ENCODE measurements around the gene MISP3.

MISP3 gene

DNA sequence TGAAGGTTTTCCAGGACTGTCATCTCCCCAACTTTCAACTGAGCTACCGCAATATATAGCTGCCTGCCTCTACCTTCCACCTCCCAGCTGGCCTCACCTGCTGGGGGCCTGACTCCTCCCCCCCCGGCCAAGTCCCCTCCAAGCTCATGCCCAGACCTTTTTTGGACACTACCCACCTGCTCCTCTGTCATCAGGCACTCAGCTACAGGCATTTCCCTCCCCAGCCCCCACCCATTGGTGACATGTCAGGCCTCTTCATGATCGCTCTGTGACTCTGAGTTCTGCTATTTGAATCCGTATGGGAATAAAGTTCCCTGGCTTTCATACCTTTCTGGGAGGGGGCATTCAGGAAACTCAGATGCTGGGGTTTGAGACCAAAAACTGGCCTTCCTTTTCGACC lies 43.2 kb downstream of the MISP3 start:
- Histone ChIP-seq H3K4me2 (ENCODE audit: low read length) (no peak overlapping the region), H2BK5ac (ENCODE audit: low read length) (no peak overlapping the region), H3K4me3 (ENCODE audit: low read length) (no peak overlapping the region), H2BK120ac (ENCODE audit: low read depth, low read length) (no peak overlapping the region), H3K36me3 (ENCODE audit: control insufficient read depth, insufficient read depth, low read length) (peaks cover 1% of the 10 kb centered on the region), H3K27me3 (ENCODE audit: insufficient read depth, low read length, poor library complexity) (no peaks in the 10 kb centered on the region), H3K79me2 (ENCODE audit: control insufficient read depth, insufficient read depth, low read length) (no peaks in the 10 kb centered on the region), H4K8ac (ENCODE audit: low read depth, low read length) (no peak overlapping the region), H3K79me1 (ENCODE audit: low read length) (peaks cover 4% of the 10 kb centered on the region), H2AK5ac (ENCODE audit: low read length) (no peak overlapping the region), H3K27ac (ENCODE audit: low read depth, low read length) (no peak overlapping the region), H3K4ac (ENCODE audit: low read depth, low read length) (no peak overlapping the region), H3K9ac (ENCODE audit: low read length) (no peak overlapping the region), H4K5ac (ENCODE audit: low read length) (no peak overlapping the region), H2BK15ac (replicated peaks; ENCODE audit: low read depth) (no peak overlapping the region), H3K23ac (ENCODE audit: low read length) (no peak overlapping the region), H3K18ac (ENCODE audit: low read length) (no peak overlapping the region), H3K56ac (ENCODE audit: low read length) (no peak overlapping the region), H3K4me1 (ENCODE audit: control insufficient read depth, low read depth, low read length) (peaks cover 13% of the 10 kb centered on the region)
- DNase-seq, result no peak
- no CpG with 5 or more reads among the region's 5 CpGs for WGBS (ENCODE audit: extremely low coverage, insufficient coverage, low lambda C conversion rate)

DNA sequence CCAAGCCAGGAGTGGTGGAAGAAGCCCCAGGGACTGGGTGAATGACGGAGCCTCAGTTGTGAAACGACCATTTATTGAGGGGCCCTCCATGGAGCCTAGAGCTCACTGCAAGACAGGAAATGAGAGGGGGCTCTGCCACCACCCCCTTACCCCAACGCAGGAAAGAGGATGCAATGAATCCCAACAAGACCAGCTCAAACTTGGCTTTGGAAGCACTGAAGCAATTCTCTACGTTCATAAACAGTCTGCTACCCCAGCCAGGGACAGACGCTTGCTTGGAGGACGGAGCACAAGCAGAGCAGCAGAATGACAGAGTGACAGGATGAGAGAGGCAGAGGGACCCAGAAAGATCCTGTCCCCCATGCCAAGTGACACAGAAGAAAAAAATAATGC lies 43.9 kb downstream of the MISP3 start:
- Histone ChIP-seq H3K4me3 (ENCODE audit: low read length) (no peak overlapping the region), H3K27me3 (ENCODE audit: insufficient read depth, low read length, poor library complexity) (no peaks in the 10 kb centered on the region), H3K36me3 (ENCODE audit: control insufficient read depth, insufficient read depth, low read length) (peaks cover 1% of the 10 kb centered on the region), H3K56ac (ENCODE audit: low read length) (peak overlapping the region; percentile 87), H2BK15ac (replicated peaks; ENCODE audit: low read depth) (no peak overlapping the region), H2BK5ac (ENCODE audit: low read length) (no peak overlapping the region), H3K79me2 (ENCODE audit: control insufficient read depth, insufficient read depth, low read length) (no peaks in the 10 kb centered on the region), H3K18ac (ENCODE audit: low read length) (no peak overlapping the region), H3K79me1 (ENCODE audit: low read length) (peaks cover 4% of the 10 kb centered on the region), H3K4me2 (ENCODE audit: low read length) (peak overlapping the region; percentile 85), H2BK120ac (ENCODE audit: low read depth, low read length) (no peak overlapping the region), H3K9ac (ENCODE audit: low read length) (peak overlapping the region; percentile 74), H4K8ac (ENCODE audit: low read depth, low read length) (no peak overlapping the region), H4K5ac (ENCODE audit: low read length) (no peak overlapping the region), H3K27ac (ENCODE audit: low read depth, low read length) (no peak overlapping the region), H3K4ac (ENCODE audit: low read depth, low read length) (no peak overlapping the region), H2AK5ac (ENCODE audit: low read length) (no peak overlapping the region), H3K4me1 (ENCODE audit: control insufficient read depth, low read depth, low read length) (peaks cover 13% of the 10 kb centered on the region), H3K23ac (ENCODE audit: low read length) (no peak overlapping the region)
- no CpG with 5 or more reads among the region's 6 CpGs for WGBS (ENCODE audit: extremely low coverage, insufficient coverage, low lambda C conversion rate)
- no peak for DNase-seq

DNA sequence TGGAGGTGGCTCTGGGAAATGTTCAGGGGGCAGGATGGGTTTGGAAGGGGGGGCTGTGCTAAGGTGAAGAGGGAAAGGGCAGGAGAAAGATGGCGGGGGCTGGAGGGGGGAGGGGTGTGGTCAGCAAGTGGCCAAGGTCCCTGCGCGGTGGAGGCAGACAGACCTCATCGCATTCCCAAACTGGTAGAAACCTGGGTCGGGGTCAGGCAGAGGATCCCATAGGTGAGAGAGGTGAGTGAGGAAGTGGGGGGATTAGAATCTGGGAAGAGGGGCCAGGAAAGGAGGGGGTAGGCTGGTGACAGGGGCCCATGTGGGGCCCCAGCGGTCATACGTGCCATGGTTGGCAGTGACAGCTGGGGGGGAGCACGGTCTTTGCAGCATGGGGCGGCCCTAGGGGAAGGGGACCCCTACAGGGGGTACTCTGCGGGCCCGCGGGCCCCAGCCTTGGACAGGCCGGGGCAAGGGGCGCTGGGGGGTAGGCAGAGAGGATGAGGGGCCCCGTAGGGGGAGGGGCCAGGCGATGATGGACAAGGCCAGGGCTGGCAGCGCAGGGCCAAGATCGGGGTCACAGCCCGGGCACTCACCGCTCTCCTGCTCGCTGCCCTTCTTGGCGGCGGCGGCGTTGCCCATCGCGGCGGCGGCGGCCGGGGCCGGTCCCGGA lies 44.5 kb downstream of the MISP3 start:
- H3K23ac ChIP-seq (ENCODE audit: low read length), result no peak overlapping the region
- peaks cover 11% of the 10 kb centered on the region for H3K4me1 ChIP-seq (ENCODE audit: control insufficient read depth, low read depth, low read length)
- H3K79me1 ChIP-seq (ENCODE audit: low read length), result peaks cover 4% of the 10 kb centered on the region
- peaks cover 1% of the 10 kb centered on the region for H3K36me3 ChIP-seq (ENCODE audit: control insufficient read depth, insufficient read depth, low read length)
- no peak overlapping the region for H4K8ac ChIP-seq (ENCODE audit: low read depth, low read length)
- peak overlapping the region; percentile 85 for H3K4me2 ChIP-seq (ENCODE audit: low read length)
- peak overlapping the region; percentile 4 for H3K4ac ChIP-seq (ENCODE audit: low read depth, low read length)
- peak overlapping the region; percentile 15 for H3K18ac ChIP-seq (ENCODE audit: low read length)
- peak overlapping the region; percentile 87 for H3K56ac ChIP-seq (ENCODE audit: low read length)
- WGBS (ENCODE audit: extremely low coverage, insufficient coverage, low lambda C conversion rate), result no CpG with 5 or more reads among the region's 33 CpGs
- H3K79me2 ChIP-seq (ENCODE audit: control insufficient read depth, insufficient read depth, low read length), result no peaks in the 10 kb centered on the region
- peak overlapping the region; percentile 57 for H3K4me3 ChIP-seq (ENCODE audit: low read length)
- H3K27ac ChIP-seq (ENCODE audit: low read depth, low read length), result no peak overlapping the region
- H4K5ac ChIP-seq (ENCODE audit: low read length), result no peak overlapping the region
- H2AK5ac ChIP-seq (ENCODE audit: low read length), result no peak overlapping the region
- peak overlapping the region; percentile 74 for H3K9ac ChIP-seq (ENCODE audit: low read length)
- no peaks in the 10 kb centered on the region for H3K27me3 ChIP-seq (ENCODE audit: insufficient read depth, low read length, poor library complexity)
- H2BK5ac ChIP-seq (ENCODE audit: low read length), result no peak overlapping the region
- H2BK120ac ChIP-seq (ENCODE audit: low read depth, low read length), result no peak overlapping the region
- H2BK15ac ChIP-seq (replicated peaks; ENCODE audit: low read depth), result no peak overlapping the region
- no peak for DNase-seq

DNA sequence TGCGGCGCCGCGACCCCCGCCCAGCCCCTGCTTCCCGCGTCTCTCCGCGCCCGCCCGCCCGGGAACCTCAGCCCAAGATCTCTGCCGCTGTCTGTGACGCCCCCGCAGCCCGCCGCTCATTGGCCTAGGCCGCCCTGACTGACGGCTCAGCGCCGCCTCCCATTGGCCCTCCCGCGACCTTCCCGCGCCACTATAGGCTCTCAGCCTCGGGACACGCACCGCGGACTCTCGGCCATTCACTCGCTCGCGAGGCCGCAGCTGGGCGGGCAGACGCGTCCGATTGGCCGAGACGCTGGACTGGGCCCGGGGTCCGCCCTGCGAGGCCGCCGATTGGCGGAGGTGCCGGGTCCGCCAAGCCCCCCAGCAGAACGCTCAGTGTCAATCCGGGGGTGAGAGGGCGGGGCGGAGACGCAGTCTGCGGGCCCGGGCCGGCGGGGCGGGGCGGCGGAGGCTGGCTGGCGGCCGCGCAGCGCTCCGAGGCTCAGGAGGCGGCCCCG lies 45.1 kb downstream of the MISP3 start, which contains the start of gene PRKACA:
TSS of gene PRKACA (minus strand) at position 95 of the 497 bp plus-strand sequence. CDS start 215 bp downstream, outside the sequence.
- no peak within 1 kb of the TSS for H2AK5ac ChIP-seq (ENCODE audit: low read length)

DNA sequence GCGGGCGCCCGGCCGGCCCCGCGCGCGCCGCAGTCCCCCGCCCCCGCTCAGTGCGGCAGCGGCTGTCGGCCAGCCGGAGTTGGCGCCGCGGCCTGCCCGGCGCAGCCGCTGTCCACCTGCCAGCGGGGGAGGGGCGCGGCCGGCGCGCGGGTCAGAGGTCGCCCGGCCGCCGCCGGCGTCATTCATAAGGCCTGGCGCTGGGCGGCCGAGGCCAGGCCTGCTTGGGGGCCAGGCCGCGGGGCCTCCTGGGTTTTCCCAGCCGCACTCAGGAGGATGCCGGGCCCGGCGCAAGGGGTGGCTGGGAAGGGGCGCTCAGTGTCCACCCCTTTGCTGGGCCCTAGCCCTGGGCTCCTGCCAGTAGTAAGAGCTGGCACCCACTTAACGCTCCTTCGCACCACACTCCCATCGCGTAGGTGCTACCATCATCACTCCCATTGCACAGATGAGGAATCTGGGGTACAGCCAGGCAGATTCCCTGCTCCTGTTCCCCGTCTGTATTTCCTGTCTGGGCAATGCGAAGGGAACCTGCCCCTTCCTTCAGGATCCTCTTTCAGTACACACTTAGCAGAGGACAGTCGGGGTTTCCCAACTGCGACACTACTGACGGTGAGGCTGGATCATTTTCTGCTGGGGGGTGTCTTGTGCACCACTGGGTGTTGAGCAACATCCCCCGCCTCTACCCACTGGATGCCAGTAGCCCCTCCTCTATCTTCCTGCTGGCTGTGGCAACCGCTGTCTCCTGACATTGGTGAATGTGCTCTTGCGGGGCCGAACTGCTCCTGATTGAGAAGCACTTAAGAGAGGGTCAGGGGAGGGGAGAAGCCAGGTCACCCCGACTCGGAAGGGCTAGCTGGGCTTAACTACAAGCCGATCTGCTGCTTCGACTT lies 45.8 kb downstream of the MISP3 start:
- Histone ChIP-seq H3K4me2 (ENCODE audit: low read length) (peak overlapping the region; percentile 89), H3K79me1 (ENCODE audit: low read length) (peaks cover 4% of the 10 kb centered on the region), H3K9ac (ENCODE audit: low read length) (peak overlapping the region; percentile 89), H4K5ac (ENCODE audit: low read length) (no peak overlapping the region), H3K18ac (ENCODE audit: low read length) (peak overlapping the region; percentile 40), H3K27me3 (ENCODE audit: insufficient read depth, low read length, poor library complexity) (no peaks in the 10 kb centered on the region), H3K4me1 (ENCODE audit: control insufficient read depth, low read depth, low read length) (peaks cover 6% of the 10 kb centered on the region), H2BK15ac (replicated peaks; ENCODE audit: low read depth) (no peak overlapping the region), H2AK5ac (ENCODE audit: low read length) (no peak overlapping the region), H2BK120ac (ENCODE audit: low read depth, low read length) (no peak overlapping the region), H3K23ac (ENCODE audit: low read length) (peak overlapping the region; percentile 98), H3K4ac (ENCODE audit: low read depth, low read length) (peak overlapping the region; percentile 20), H2BK5ac (ENCODE audit: low read length) (no peak overlapping the region), H3K4me3 (ENCODE audit: low read length) (peak overlapping the region; percentile 41), H3K56ac (ENCODE audit: low read length) (peak overlapping the region; percentile 95), H3K36me3 (ENCODE audit: control insufficient read depth, insufficient read depth, low read length) (peaks cover 1% of the 10 kb centered on the region), H3K79me2 (ENCODE audit: control insufficient read depth, insufficient read depth, low read length) (no peaks in the 10 kb centered on the region), H3K27ac (ENCODE audit: low read depth, low read length) (peak overlapping the region; percentile 76), H4K8ac (ENCODE audit: low read depth, low read length) (no peak overlapping the region)
- peak; percentile 28 for DNase-seq
- no CpG with 5 or more reads among the region's 61 CpGs for WGBS (ENCODE audit: extremely low coverage, insufficient coverage, low lambda C conversion rate)

More for the DNA sequence above, 45.1 kb downstream of the MISP3 start, which contains the start of gene PRKACA:
- peak; percentile 99 for DNase-seq
- no CpG with 5 or more reads among the region's 67 CpGs for WGBS (ENCODE audit: extremely low coverage, insufficient coverage, low lambda C conversion rate)
- H3K79me1 ChIP-seq (ENCODE audit: low read length), result peaks cover 4% of the 10 kb centered on the region
- H3K79me2 ChIP-seq (ENCODE audit: control insufficient read depth, insufficient read depth, low read length), result no peaks in the 10 kb centered on the region
- peaks cover 11% of the 10 kb centered on the region for H3K4me1 ChIP-seq (ENCODE audit: control insufficient read depth, low read depth, low read length)
- H3K9ac ChIP-seq (ENCODE audit: low read length), result peak within 1 kb of the TSS; percentile 89
- H3K27me3 ChIP-seq (ENCODE audit: insufficient read depth, low read length, poor library complexity), result no peaks in the 10 kb centered on the region
- peak within 1 kb of the TSS; percentile 95 for H3K56ac ChIP-seq (ENCODE audit: low read length)
- no peak within 1 kb of the TSS for H4K8ac ChIP-seq (ENCODE audit: low read depth, low read length)
- peaks cover 1% of the 10 kb centered on the region for H3K36me3 ChIP-seq (ENCODE audit: control insufficient read depth, insufficient read depth, low read length)
- H4K5ac ChIP-seq (ENCODE audit: low read length), result no peak within 1 kb of the TSS
- peak within 1 kb of the TSS; percentile 98 for H3K23ac ChIP-seq (ENCODE audit: low read length)
- no peak within 1 kb of the TSS for H2BK120ac ChIP-seq (ENCODE audit: low read depth, low read length)
- H3K4me3 ChIP-seq (ENCODE audit: low read length), result peak within 1 kb of the TSS; percentile 57
- no peak within 1 kb of the TSS for H2BK5ac ChIP-seq (ENCODE audit: low read length)
- H3K4me2 ChIP-seq (ENCODE audit: low read length), result peak within 1 kb of the TSS; percentile 89
- H3K18ac ChIP-seq (ENCODE audit: low read length), result peak within 1 kb of the TSS; percentile 40
- no peak within 1 kb of the TSS for H2BK15ac ChIP-seq (replicated peaks; ENCODE audit: low read depth)
- peak within 1 kb of the TSS; percentile 20 for H3K4ac ChIP-seq (ENCODE audit: low read depth, low read length)
- H3K27ac ChIP-seq (ENCODE audit: low read depth, low read length), result peak within 1 kb of the TSS; percentile 76
